Stimulated activated naive B cell treated with anti-CD40 and anti-IgM and Interleukin-4, amounts not matched to agents 10 μg/mL and 1 μg/mL and 100 μg/mL, for 72 hours (primary cell): ENCODE measurements around the gene CYB5R2.

Experiments
- ATAC-seq, 2 donors: fragments of 150-1000 bp; cut with Tn5 transposase; replicated peaks; 2 replicates each; pipeline ENCODE4 v1.10.0; 2021; ENCODE audit warnings: moderate library complexity in 1 of 2
- DNase-seq: peaks from one replicate; pipeline ENCODE4 v3.0.0; 2021
- H3K27ac Mint-ChIP-seq: one replicate; pipeline ENCODE4 v1.8.0; 2022; ENCODE audit warnings: mild to moderate bottlenecking, mixed read lengths
- H3K27me3 Mint-ChIP-seq, 2 donors: one replicate each; pipeline ENCODE4 v1.8.0; 2022; ENCODE audit warnings: mixed read lengths in 2 of 2
- H3K36me3 Mint-ChIP-seq, 2 donors: one replicate each; pipeline ENCODE4 v1.8.0; 2022; ENCODE audit warnings: mixed read lengths in 2 of 2, mild to moderate bottlenecking in 1 of 2
- H3K4me1 Mint-ChIP-seq, 2 donors: one replicate each; pipeline ENCODE4 v1.8.0; 2022; ENCODE audit warnings: mixed read lengths in 2 of 2, mild to moderate bottlenecking in 1 of 2
- H3K4me3 Mint-ChIP-seq, 2 donors: one replicate each; pipeline ENCODE4 v1.8.0; 2022; ENCODE audit warnings: mild to moderate bottlenecking in 2 of 2, mixed read lengths in 2 of 2, moderate library complexity in 1 of 2
- H3K9me3 Mint-ChIP-seq, 2 donors: one replicate each; pipeline ENCODE4 v1.8.0; 2022; ENCODE audit warnings: mixed read lengths in 2 of 2, mild to moderate bottlenecking in 1 of 2

The CYB5R2 gene

GRCh38 chr11:7638710-7639642 lies 34.3 kb downstream of the CYB5R2 start:
- no peak for DNase-seq
- Mint-ChIP-seq H3K27ac (peak overlapping the region; percentile 81), H3K27me3 (no peaks in the 10 kb centered on the region), H3K4me3 (no peak overlapping the region), H3K36me3 (peaks cover 60 to 85% of the 10 kb centered on the region in 2 donors), H3K4me1 (peaks cover 9 to 13% of the 10 kb centered on the region in 2 donors), H3K9me3 (no peaks in the 10 kb centered on the region)
- ATAC-seq, result peak; percentile 64 to 68

- no peaks in the 10 kb centered on the region for H3K9me3 Mint-ChIP-seq
- DNase-seq (no peak), ATAC-seq (no peak)
- H3K4me3 Mint-ChIP-seq, result no peak overlapping the region
- peaks cover 59 to 83% of the 10 kb centered on the region in 2 donors for H3K36me3 Mint-ChIP-seq
- H3K27ac Mint-ChIP-seq, result no peak overlapping the region
- peaks cover 9 to 13% of the 10 kb centered on the region in 2 donors for H3K4me1 Mint-ChIP-seq
- H3K27me3 Mint-ChIP-seq, result no peaks in the 10 kb centered on the region
Measured at GRCh38 chr11:7637447-7638157, 35.7 kb downstream of the CYB5R2 start.

- Mint-ChIP-seq H3K4me1 (peaks cover 9 to 13% of the 10 kb centered on the region in 2 donors), H3K27ac (no peak overlapping the region), H3K4me3 (no peak overlapping the region), H3K27me3 (no peaks in the 10 kb centered on the region), H3K9me3 (no peaks in the 10 kb centered on the region), H3K36me3 (peaks cover 61 to 80% of the 10 kb centered on the region in 2 donors)
- no peak for ATAC-seq
- no peak for DNase-seq
Measured at GRCh38 chr11:7636350-7636749, 37.0 kb downstream of the CYB5R2 start.

- DNase-seq (no peak), ATAC-seq (no peak)
- Mint-ChIP-seq H3K9me3 (no peaks in the 10 kb centered on the region), H3K4me1 (peaks cover 9 to 13% of the 10 kb centered on the region in 2 donors), H3K36me3 (peaks cover 61 to 80% of the 10 kb centered on the region in 2 donors), H3K4me3 (no peak overlapping the region), H3K27ac (no peak overlapping the region), H3K27me3 (no peaks in the 10 kb centered on the region)
Measured at GRCh38 chr11:7635708-7636107, 37.6 kb downstream of the CYB5R2 start.

- H3K27ac Mint-ChIP-seq, result no peak overlapping the region
- no peaks in the 10 kb centered on the region for H3K9me3 Mint-ChIP-seq
- no peaks in the 10 kb centered on the region for H3K27me3 Mint-ChIP-seq
- H3K36me3 Mint-ChIP-seq, result peaks cover 59 to 77% of the 10 kb centered on the region in 2 donors
- H3K4me3 Mint-ChIP-seq, result no peak overlapping the region
- no peak for ATAC-seq
- peaks cover 9 to 13% of the 10 kb centered on the region in 2 donors for H3K4me1 Mint-ChIP-seq
- DNase-seq, result no peak
Measured at GRCh38 chr11:7635137-7635536, 38.2 kb downstream of the CYB5R2 start.

- no peak for DNase-seq
- no peak for ATAC-seq
- Mint-ChIP-seq H3K27ac (no peak overlapping the region), H3K9me3 (no peaks in the 10 kb centered on the region), H3K4me1 (no peaks in the 10 kb centered on the region), H3K36me3 (peaks cover 54 to 70% of the 10 kb centered on the region in 2 donors), H3K27me3 (no peaks in the 10 kb centered on the region), H3K4me3 (no peak overlapping the region)
Measured at GRCh38 chr11:7632211-7632610, 41.1 kb downstream of the CYB5R2 start.

GRCh38 chr11:7630002-7630401 lies 43.3 kb downstream of the CYB5R2 start:
- H3K4me1 Mint-ChIP-seq, result no peaks in the 10 kb centered on the region
- no peaks in the 10 kb centered on the region for H3K9me3 Mint-ChIP-seq
- H3K4me3 Mint-ChIP-seq, result no peak overlapping the region
- ATAC-seq, result no peak
- H3K27ac Mint-ChIP-seq, result no peak overlapping the region
- DNase-seq, result no peak
- H3K27me3 Mint-ChIP-seq, result no peaks in the 10 kb centered on the region
- H3K36me3 Mint-ChIP-seq, result peaks cover 53 to 72% of the 10 kb centered on the region in 2 donors

- H3K36me3 Mint-ChIP-seq, result peaks cover 54 to 74% of the 10 kb centered on the region in 2 donors
- DNase-seq, result no peak
- no peaks in the 10 kb centered on the region for H3K9me3 Mint-ChIP-seq
- no peak overlapping the region for H3K27ac Mint-ChIP-seq
- no peak overlapping the region for H3K4me3 Mint-ChIP-seq
- no peak for ATAC-seq
- H3K27me3 Mint-ChIP-seq, result no peaks in the 10 kb centered on the region
- no peaks in the 10 kb centered on the region for H3K4me1 Mint-ChIP-seq
Measured at GRCh38 chr11:7628660-7629059, 44.6 kb downstream of the CYB5R2 start.

- no peak overlapping the region for H3K4me3 Mint-ChIP-seq
- DNase-seq (no peak), ATAC-seq (no peak)
- H3K4me1 Mint-ChIP-seq, result no peaks in the 10 kb centered on the region
- H3K27me3 Mint-ChIP-seq, result no peaks in the 10 kb centered on the region
- no peak overlapping the region for H3K27ac Mint-ChIP-seq
- no peaks in the 10 kb centered on the region for H3K9me3 Mint-ChIP-seq
- H3K36me3 Mint-ChIP-seq, result peaks cover 42 to 70% of the 10 kb centered on the region in 2 donors
Measured at GRCh38 chr11:7622721-7623120, 50.6 kb downstream of the CYB5R2 start.

- ATAC-seq, result no peak
- Mint-ChIP-seq H3K27me3 (no peaks in the 10 kb centered on the region), H3K36me3 (peaks cover 47 to 67% of the 10 kb centered on the region in 2 donors), H3K27ac (no peak overlapping the region), H3K4me1 (no peaks in the 10 kb centered on the region), H3K4me3 (no peak overlapping the region), H3K9me3 (no peaks in the 10 kb centered on the region)
- no peak for DNase-seq
Measured at GRCh38 chr11:7621554-7621953, 51.7 kb downstream of the CYB5R2 start.

- no peak overlapping the region for H3K4me3 Mint-ChIP-seq
- no peaks in the 10 kb centered on the region for H3K9me3 Mint-ChIP-seq
- H3K36me3 Mint-ChIP-seq, result peaks cover 52 to 67% of the 10 kb centered on the region in 2 donors
- H3K27me3 Mint-ChIP-seq, result no peaks in the 10 kb centered on the region
- ATAC-seq (no peak), DNase-seq (no peak)
- no peak overlapping the region for H3K27ac Mint-ChIP-seq
- H3K4me1 Mint-ChIP-seq, result no peaks in the 10 kb centered on the region
Measured at GRCh38 chr11:7621090-7621489, 52.2 kb downstream of the CYB5R2 start.

- Mint-ChIP-seq H3K4me1 (no peaks in the 10 kb centered on the region), H3K27ac (no peak overlapping the region), H3K36me3 (peaks cover 47 to 66% of the 10 kb centered on the region in 2 donors), H3K9me3 (no peaks in the 10 kb centered on the region), H3K4me3 (no peak overlapping the region), H3K27me3 (no peaks in the 10 kb centered on the region)
- DNase-seq (no peak), ATAC-seq (no peak)
Measured at GRCh38 chr11:7619322-7619721, 54.0 kb downstream of the CYB5R2 start.

GRCh38 chr11:7617032-7617431 lies 56.3 kb downstream of the CYB5R2 start:
- Mint-ChIP-seq H3K4me1 (peaks cover 0 to 3% of the 10 kb centered on the region in 2 donors), H3K9me3 (no peaks in the 10 kb centered on the region), H3K4me3 (no peak overlapping the region), H3K27ac (no peak overlapping the region), H3K36me3 (peaks cover 40 to 71% of the 10 kb centered on the region in 2 donors), H3K27me3 (no peaks in the 10 kb centered on the region)
- DNase-seq (no peak), ATAC-seq (no peak)
